ENCODE results near the gene ADIRF.
"Not testable (repeated sequence)": the region's sequence is repeated elsewhere in the genome, so short reads cannot be mapped to it uniquely, and the experiment has no call there.

Gene ADIRF

GRCh38 chr10:86968271-86968993 is at the start of gene ADIRF:
Gene ADIRF, plus strand, starts transcription at chr10:86968482. Its CDS starts 63 bp downstream, at chr10:86968545.
- no peak for DNase-seq (ENCODE audit: low read depth in 2 of 2)

GRCh38 chr10:86922553-86922961 is 45.7 kb upstream of the ADIRF start:
- no peak for DNase-seq (ENCODE audit: low read depth in 2 of 2)

GRCh38 chr10:86929468-86930380 is 38.6 kb upstream of the ADIRF start:
- no peak for DNase-seq (ENCODE audit: low read depth in 2 of 2)

- DNase-seq (ENCODE audit: low read depth in 2 of 2) = no peak
Observed at GRCh38 chr10:86931872-86932271, 36.4 kb upstream of the ADIRF start.

- DNase-seq (ENCODE audit: low read depth in 2 of 2) = no peak
Observed at GRCh38 chr10:86932674-86933073, 35.6 kb upstream of the ADIRF start.

GRCh38 chr10:86934162-86934711 is 34.0 kb upstream of the ADIRF start:
- not testable (repeated sequence) for DNase-seq (ENCODE audit: low read depth in 2 of 2)

- DNase-seq (ENCODE audit: low read depth in 2 of 2) = no peak
Observed at GRCh38 chr10:86936661-86937501, 31.4 kb upstream of the ADIRF start.

- no peak for DNase-seq (ENCODE audit: low read depth in 2 of 2)
Observed at GRCh38 chr10:86937502-86938154, 30.7 kb upstream of the ADIRF start.

GRCh38 chr10:86938260-86938659 is 30.0 kb upstream of the ADIRF start:
- no peak for DNase-seq (ENCODE audit: low read depth in 2 of 2)

- not testable (repeated sequence) for DNase-seq (ENCODE audit: low read depth in 2 of 2)
Observed at GRCh38 chr10:86940076-86940475, 28.2 kb upstream of the ADIRF start.

GRCh38 chr10:86940677-86941076 is 27.6 kb upstream of the ADIRF start:
- DNase-seq (ENCODE audit: low read depth in 2 of 2) = no peak

- no peak for DNase-seq (ENCODE audit: low read depth in 2 of 2)
Observed at GRCh38 chr10:86941426-86941825, 26.9 kb upstream of the ADIRF start.

GRCh38 chr10:86941991-86942421 is 26.3 kb upstream of the ADIRF start:
- no peak for DNase-seq (ENCODE audit: low read depth in 2 of 2)

GRCh38 chr10:86942441-86943315 is 25.6 kb upstream of the ADIRF start:
- DNase-seq (ENCODE audit: low read depth in 2 of 2) = no peak

- no peak for DNase-seq (ENCODE audit: low read depth in 2 of 2)
Observed at GRCh38 chr10:86943316-86944030, 24.8 kb upstream of the ADIRF start.

- no peak for DNase-seq (ENCODE audit: low read depth in 2 of 2)
Observed at GRCh38 chr10:86944031-86944419, 24.3 kb upstream of the ADIRF start.

GRCh38 chr10:86944471-86944870 is 23.8 kb upstream of the ADIRF start:
- no peak for DNase-seq (ENCODE audit: low read depth in 2 of 2)

GRCh38 chr10:86944907-86945306 is 23.4 kb upstream of the ADIRF start:
- no peak for DNase-seq (ENCODE audit: low read depth in 2 of 2)
